COLO668 (cell line): ENCODE measurements around the gene FYCO1.
"Not testable (repeated sequence)": the region's sequence is repeated elsewhere in the genome, so short reads cannot be mapped to it uniquely, and the experiment has no call there.

Experiments used
- DNase-seq: peaks from one replicate; lab custom pipeline; 2025; ENCODE audit not compliant: unreplicated experiment; lab: John Stamatoyannopoulos, UW

The FYCO1 gene

DNA sequence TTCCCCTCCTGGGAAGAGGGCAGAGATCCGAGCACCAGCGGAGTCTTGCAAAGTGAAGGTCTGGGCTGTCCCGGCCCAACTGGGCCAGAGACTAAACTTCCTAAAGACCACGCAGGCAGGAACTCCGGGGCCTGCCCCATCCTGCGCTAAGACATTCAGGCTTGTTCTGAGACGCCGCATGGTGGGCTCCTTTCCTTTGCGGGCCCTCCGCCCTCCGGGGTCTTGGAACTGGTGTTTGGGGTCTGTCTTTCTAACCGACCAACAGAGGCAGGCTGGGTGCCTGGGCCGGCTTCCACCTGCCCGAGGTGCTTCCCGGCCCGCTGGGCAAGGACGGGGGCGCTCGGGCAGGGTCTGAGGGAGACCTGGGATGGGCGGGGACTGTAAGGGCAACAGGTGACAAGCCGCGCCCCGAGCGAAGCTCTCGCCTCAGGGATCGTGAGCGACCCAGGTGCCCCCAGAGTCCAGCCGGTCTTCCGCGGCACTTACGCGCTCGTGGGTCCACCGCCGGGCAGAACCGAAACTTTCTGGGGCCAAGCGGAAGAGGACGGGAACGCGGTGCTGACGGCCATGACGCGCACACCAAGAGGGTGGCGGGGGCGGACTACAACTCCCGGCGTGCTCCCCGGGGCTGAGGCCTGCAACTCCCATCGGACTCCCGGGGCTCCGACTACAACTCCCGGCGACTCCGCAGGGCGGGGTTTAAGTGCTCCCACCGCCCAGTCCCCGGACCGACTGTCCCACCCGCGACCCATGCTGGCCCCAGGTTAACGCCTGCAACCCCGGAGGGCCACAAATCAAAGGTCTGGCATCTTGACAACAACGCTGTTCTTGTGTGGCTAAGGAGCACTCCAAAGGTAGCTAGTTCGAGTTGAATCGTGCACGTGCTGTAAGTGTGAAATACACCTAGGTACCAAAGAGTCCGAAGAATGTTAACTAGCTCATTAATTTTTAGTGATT, at the start of gene FYCO1:
FYCO1 (minus strand) TSS at position 589 of the 957 bp plus-strand sequence. CDS start 10,914 bp downstream, outside the sequence.
- peak; percentile 87 for DNase-seq

- no peak for DNase-seq
Measured at GRCh38 chr3:46038916-46039315, 43.3 kb upstream of the FYCO1 start.

- DNase-seq: not testable (repeated sequence)
Measured at GRCh38 chr3:46038071-46038470, 42.4 kb upstream of the FYCO1 start.

GRCh38 chr3:46036191-46036590, 40.6 kb upstream of the FYCO1 start:
- DNase-seq: no peak

DNA sequence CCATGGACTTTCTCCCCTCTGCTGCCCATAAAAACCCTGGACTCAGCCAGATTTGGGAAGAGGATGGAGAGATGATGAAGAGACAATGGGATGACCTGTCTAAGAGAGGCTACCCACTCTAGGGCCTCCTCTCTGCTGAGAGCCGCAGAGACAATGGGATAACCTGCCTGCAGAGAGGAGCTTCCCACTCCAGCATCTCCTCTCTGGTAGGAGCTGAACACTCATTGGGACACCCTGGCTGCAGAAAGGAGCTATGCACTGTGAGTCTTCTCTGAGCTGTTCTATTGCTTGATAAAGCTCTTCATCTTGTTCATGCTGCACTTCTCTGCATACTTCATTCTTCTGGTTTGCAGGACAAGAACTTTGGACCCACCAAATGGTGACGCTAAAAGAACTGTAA, 36.1 kb upstream of the FYCO1 start:
- DNase-seq: no peak

DNA sequence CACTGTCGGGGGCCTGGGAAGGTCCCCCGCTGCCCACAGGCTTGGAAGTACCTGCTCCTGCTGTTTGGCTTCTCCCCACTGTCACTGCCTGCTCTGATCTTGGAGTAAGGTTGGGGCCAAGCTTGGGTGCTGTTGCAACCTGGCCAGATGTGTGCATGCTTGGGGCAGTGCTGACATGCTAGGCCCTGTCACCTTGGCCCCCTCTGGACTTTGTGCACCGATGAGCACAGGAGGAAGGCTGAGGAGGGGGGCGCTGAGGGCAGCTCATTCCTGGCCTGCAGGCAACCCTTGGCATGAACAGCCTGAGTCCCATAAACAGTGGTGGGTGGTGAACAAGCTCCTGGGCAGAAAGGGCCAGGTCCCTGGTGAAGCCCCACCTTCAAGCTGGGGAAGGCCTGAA, 35.6 kb upstream of the FYCO1 start:
- no peak for DNase-seq

DNA sequence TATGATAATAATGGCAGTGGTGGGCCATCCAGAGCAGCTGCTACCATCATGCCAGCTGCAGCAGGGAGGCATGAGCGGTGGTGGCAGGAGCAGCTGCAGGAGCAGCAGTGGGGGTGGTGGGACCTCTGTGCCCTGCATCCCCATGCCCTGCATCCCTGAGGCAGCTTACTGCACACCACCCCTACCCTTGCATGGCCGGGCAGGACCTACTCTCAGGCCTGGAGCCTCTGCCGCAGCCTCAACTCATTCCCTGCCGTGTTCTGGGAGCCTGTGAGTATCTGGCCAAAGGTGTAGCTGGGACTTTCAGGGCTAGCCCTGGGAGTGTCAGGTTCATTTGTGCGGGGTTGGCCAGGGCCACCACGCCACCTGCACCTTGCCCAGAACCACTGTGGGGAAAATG, 35.0 kb upstream of the FYCO1 start:
- no peak for DNase-seq

DNA sequence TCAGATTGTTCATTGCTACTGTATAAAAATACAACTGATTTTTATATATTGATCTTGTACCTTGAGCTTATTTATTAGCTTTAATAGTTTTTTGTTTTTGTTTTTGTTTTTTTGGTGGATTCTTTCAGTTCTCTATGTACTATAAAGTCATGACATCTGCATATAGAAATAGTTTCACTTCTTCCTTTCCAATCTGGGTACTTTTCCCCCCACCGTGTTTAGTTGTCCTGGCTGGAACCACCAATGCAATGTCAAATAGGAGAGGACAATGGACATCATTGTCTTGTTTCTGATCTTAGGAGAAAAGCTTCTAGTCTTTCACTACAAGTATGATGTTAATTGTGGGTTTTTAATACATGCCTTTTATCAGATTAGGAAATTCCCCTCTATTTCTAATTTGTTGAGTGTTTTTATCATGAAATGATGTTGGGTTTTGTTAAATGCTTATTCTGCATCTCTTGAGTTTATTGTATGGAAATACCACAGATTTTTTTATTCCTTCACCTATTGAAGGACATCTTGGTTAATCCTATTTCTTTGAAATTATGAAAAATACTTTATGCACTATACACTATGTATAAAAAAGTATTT, 34.4 kb upstream of the FYCO1 start:
- no peak for DNase-seq

DNA sequence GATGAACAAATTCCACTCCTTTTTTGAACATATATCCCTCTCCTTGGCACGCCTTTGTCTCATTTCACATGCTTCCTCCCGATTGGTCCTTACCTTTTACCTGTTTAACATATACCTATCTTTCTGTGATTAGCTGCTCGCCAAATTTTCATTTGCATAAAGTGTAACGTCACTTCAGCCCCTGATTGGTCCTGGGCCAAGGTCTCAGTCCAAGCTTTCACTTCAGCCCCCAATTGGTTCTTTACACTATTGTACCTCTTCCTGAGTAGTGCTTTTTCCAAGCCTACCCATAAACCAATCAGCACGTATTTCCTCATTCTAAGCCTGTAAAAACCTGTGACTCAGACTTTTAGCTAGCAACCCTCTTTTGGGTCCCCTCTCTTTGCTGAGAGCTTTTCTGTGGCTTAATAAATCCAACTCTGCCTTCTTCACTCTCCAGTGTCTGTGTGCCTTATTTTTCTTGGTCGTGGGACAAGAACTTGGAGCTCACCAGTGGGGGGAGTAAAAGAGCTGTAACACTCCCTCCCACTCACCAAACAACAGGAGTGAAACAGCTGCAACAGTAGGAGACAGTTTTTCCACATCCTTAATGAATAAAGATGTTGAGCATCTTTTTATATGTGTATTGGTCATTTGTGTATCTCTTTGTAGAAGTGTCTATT, 32.2 kb upstream of the FYCO1 start:
- no peak for DNase-seq

GRCh38 chr3:46027021-46027705, 31.5 kb upstream of the FYCO1 start, which contains the start of gene XCR1:
TSS of gene XCR1 (minus strand) at chr3:46027483. CDS start at chr3:46021947, 5,536 bp downstream.
- no peak for DNase-seq

DNA sequence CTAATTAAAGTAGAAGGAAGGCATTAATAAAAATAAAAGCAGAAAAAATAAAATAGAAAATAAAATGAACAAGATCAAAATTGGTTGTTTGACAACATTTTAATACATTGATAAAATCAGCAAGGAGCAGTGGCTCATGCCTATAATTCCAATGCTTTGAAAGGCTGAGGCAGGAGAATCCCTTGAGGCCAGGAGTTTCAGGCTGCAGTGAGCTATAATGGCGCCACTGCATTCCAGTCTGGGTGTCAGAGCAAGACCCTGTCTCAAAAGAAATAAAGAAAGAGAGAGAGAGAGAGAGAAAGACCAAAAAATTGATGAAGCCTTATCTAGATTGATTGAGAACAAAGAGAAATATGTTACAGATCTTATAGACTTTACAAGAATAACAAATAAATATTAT, 29.5 kb upstream of the FYCO1 start:
- DNase-seq: no peak

- no peak for DNase-seq
Measured at GRCh38 chr3:46024131-46024530, 28.5 kb upstream of the FYCO1 start.

GRCh38 chr3:46022909-46023785, 27.5 kb upstream of the FYCO1 start:
- no peak for DNase-seq

DNA sequence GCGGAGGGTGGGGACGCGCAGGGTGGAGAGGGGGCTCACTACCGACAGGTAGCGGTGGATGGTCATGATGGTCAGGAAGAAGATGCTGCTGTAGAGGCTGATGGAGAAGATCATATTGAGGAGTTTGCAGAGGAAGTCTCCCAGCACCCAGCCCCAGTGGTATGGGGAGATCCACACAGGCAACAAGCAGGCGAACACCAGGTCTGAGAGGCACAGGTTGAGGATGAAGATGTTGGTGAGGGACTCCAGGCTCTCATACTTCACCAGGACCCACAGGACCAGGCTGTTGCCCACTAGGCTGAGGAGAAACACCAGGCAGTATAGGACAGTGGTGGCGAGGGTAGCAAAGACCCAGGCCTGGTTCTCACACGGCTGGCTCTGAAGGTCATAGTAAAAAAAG, 25.9 kb upstream of the FYCO1 start:
- DNase-seq: no peak

DNA sequence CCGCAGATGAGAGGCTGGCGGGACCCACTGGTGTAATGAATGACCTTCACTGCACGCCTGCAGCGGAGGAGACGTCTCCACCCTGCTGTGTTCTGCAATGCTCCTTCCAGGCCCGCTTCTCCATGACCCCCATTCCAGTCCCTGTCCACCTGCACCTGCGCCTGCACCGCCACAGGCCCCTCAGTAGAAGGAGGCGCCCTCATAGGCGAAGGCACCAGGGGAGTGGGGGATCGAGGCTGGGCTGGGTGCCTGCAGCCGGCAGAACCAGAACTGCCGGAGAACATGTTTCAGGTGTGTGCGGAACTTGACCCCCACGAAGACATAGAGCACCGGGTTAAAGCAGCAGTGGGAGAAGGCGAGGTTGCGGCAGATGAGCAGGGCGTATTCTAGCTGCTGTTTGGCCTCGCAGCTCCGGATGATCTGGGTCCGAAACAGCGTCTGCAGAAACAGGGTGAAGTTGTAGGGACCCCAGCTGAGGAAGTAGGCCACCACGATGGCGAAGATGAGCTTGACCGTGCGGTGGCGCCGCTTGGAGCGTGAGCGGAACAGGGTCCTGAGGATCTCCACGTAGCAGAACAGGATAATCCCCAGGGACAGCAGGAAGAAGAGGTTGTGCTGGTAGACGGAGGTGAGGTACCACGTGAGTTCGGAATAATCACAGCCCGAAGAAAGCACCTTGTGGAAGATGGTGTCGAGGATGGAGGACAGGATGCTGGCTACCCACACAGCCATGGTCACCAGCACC, 25.3 kb upstream of the FYCO1 start:
- no peak for DNase-seq

- no peak for DNase-seq
Measured at GRCh38 chr3:46019707-46020106, 24.1 kb upstream of the FYCO1 start.

- DNase-seq: no peak
Measured at GRCh38 chr3:46017720-46018119, 22.1 kb upstream of the FYCO1 start.

DNA sequence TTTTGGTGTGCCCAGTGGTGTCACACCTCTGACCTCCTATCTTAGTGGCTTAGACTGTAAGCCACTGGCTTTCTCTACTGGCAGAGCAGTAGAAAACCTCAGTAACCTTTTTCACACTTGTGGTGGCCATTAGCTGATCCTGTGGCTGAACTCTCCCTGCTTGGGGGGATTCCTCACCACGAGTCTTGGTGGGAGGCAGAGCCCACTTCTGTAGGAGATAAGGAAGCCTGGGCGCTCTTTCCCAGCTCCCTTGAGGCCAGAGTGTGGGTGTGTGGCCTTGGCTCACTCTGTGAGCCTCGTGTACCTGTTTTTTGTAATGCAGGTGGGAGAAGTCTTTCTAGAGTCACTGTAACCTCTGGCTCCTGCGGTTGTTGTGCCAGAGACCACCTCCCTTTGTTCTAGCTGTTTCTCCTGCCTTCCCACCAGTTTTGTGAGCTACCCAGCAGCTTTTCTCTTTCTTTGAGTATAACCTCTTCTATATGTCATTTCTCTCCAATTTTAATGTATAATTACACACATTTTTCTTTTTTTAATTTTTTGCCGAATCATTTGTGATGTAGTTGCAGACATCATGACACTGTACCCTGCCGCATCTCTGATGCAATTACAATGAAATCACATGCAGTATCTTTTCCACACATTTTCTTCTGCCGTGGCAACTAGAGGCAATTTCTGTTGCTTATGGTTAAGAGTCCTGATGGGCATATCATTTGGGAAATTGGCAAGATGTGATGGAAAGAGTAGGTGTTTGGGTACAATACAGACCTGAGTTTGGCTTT, 17.9 kb upstream of the FYCO1 start:
- no peak for DNase-seq

GRCh38 chr3:46012246-46012645, 16.6 kb upstream of the FYCO1 start:
- DNase-seq: no peak
